Fibroblast of the conjunctiva (primary cell): Measurements from ENCODE around the gene PIAS4.
A peak's percentile ranks its signal among the peaks of the same experiment; 100 is the strongest.

Experiments used
- DNase-seq: peaks from one replicate; pipeline ENCODE4 v3.0.0-alpha.2; 2010; ENCODE audit warnings: low read depth

PIAS4 gene

GRCh38 chr19:4059891-4060620, 52.5 kb downstream of the PIAS4 start:
- DNase-seq, result no peak

GRCh38 chr19:4060621-4061177, 53.2 kb downstream of the PIAS4 start:
- no peak for DNase-seq

GRCh38 chr19:4061178-4061682, 53.7 kb downstream of the PIAS4 start:
- DNase-seq, result no peak

- no peak for DNase-seq
Observed at GRCh38 chr19:4061683-4062418, 54.3 kb downstream of the PIAS4 start.

- no peak for DNase-seq
Observed at GRCh38 chr19:4062419-4063368, 55.2 kb downstream of the PIAS4 start.

- DNase-seq, result no peak
Observed at GRCh38 chr19:4063369-4064148, 56.0 kb downstream of the PIAS4 start.

- DNase-seq, result no peak
Observed at GRCh38 chr19:4064149-4064495, 56.6 kb downstream of the PIAS4 start.

- no peak for DNase-seq
Observed at GRCh38 chr19:4064496-4065260, 57.1 kb downstream of the PIAS4 start.

- DNase-seq, result peak; percentile 98
Observed at GRCh38 chr19:4065430-4066175, 58.1 kb downstream of the PIAS4 start.

- DNase-seq, result no peak
Observed at GRCh38 chr19:4066176-4066606, 58.7 kb downstream of the PIAS4 start.

GRCh38 chr19:4066682-4067395, 59.3 kb downstream of the PIAS4 start, which contains the start of gene ZBTB7A:
Gene ZBTB7A (minus strand): TSS chr19:4066899. CDS start chr19:4055232, 11,667 bp downstream.
- DNase-seq, result no peak

- DNase-seq, result no peak
Observed at GRCh38 chr19:4067396-4068046, 60.0 kb downstream of the PIAS4 start.

GRCh38 chr19:4068047-4068966, 60.8 kb downstream of the PIAS4 start:
- no peak for DNase-seq

- DNase-seq, result no peak
Observed at GRCh38 chr19:4069331-4069959, 61.9 kb downstream of the PIAS4 start.

- DNase-seq, result no peak
Observed at GRCh38 chr19:4071610-4072009, 64.1 kb downstream of the PIAS4 start.

- no peak for DNase-seq
Observed at GRCh38 chr19:4075373-4075772, 67.8 kb downstream of the PIAS4 start.

GRCh38 chr19:4077007-4077374, 69.5 kb downstream of the PIAS4 start:
- no peak for DNase-seq
